GM23338 (cell line): ENCODE data around the gene RNF133. TPM values are rescaled to one million over a fixed set of nuclear protein-coding genes. Genes with fewer than 3 reads are reported as not detected.

Experiments
- ATAC-seq: fragments of 200-7000 bp; cut with Tn5 transposase; 3 replicates; pipeline ENCODE4 v1.9.1; 2020
- DNase-seq: peaks from one replicate; pipeline ENCODE4 v3.0.0-alpha.2; 2015; ENCODE audit warnings: low spot score
- H2AFZ ChIP-seq: fragments of 200-600 bp; sonication (generic); 2 replicates; pipeline ENCODE4 v1.8.0; 2016; ENCODE audit warnings: antibody characterized with exemption, mild to moderate bottlenecking, moderate library complexity
- H3F3A ChIP-seq: fragments of 200-600 bp; sonication (generic); replicated peaks from 2 replicates; pipeline ENCODE4 v1.8.0; 2017; ENCODE audit warnings: antibody characterized with exemption, mixed run types, low read depth
- H3K27ac ChIP-seq: fragments of 200-600 bp; sonication (generic); 2 replicates; pipeline ENCODE4 v1.6.1; 2016; ENCODE audit warnings: low read depth
- H3K27me3 ChIP-seq: fragments of 200-600 bp; sonication (generic); 2 replicates; pipeline ENCODE4 v1.8.0; 2016; ENCODE audit warnings: mild to moderate bottlenecking, mixed run types, moderate library complexity; ENCODE audit not compliant: insufficient read depth
- H3K36me3 ChIP-seq: fragments of 200-600 bp; sonication (generic); 2 replicates; pipeline ENCODE4 v1.8.0; 2016; ENCODE audit warnings: mild to moderate bottlenecking; ENCODE audit not compliant: insufficient read depth
- H3K4me1 ChIP-seq: fragments of 200-600 bp; sonication (generic); 2 replicates; pipeline ENCODE4 v1.8.0; 2016; ENCODE audit warnings: mild to moderate bottlenecking, moderate library complexity; ENCODE audit not compliant: insufficient read depth
- H3K4me2 ChIP-seq: fragments of 200-600 bp; sonication (generic); 2 replicates; pipeline ENCODE4 v1.7.1; 2017; ENCODE audit warnings: mixed run types
- H3K4me3 ChIP-seq: fragments of 200-600 bp; sonication (generic); 2 replicates; pipeline ENCODE4 v1.6.1; 2016; ENCODE audit warnings: mixed run types
- H3K79me2 ChIP-seq: fragments of 200-600 bp; sonication (generic); replicated peaks from 2 replicates; pipeline ENCODE4 v1.8.0; 2017; ENCODE audit warnings: mild to moderate bottlenecking; ENCODE audit not compliant: insufficient read depth
- H3K9me2 ChIP-seq: fragments of 200-600 bp; sonication (generic); 2 replicates; pipeline ENCODE4 v1.8.0; 2017; ENCODE audit not compliant: insufficient read depth
- H4K20me1 ChIP-seq: fragments of 200-600 bp; sonication (generic); replicated peaks from 2 replicates; pipeline ENCODE4 v1.8.0; 2017; ENCODE audit warnings: mild to moderate bottlenecking; ENCODE audit not compliant: insufficient read depth
- H3K27ac Mint-ChIP-seq: 2 replicates; pipeline ENCODE4 v1.8.0; 2020; ENCODE audit warnings: inconsistent platforms, mild to moderate bottlenecking, moderate library complexity, mixed read lengths
- H3K27me3 Mint-ChIP-seq: 3 replicates; pipeline ENCODE4 v1.8.0; 2022; ENCODE audit warnings: low read depth, mild to moderate bottlenecking, moderate library complexity, mixed read lengths, inconsistent platforms; ENCODE audit not compliant: insufficient read depth, poor library complexity
- H3K36me3 Mint-ChIP-seq: 3 replicates; pipeline ENCODE4 v1.8.0; 2021; ENCODE audit warnings: low read depth, mild to moderate bottlenecking, inconsistent platforms, moderate library complexity, mixed read lengths
- H3K4me1 Mint-ChIP-seq: 3 replicates; pipeline ENCODE4 v1.8.0; 2020; ENCODE audit warnings: mild to moderate bottlenecking, inconsistent platforms, mixed read lengths
- H3K4me3 Mint-ChIP-seq: 3 replicates; pipeline ENCODE4 v1.8.0; 2021; ENCODE audit warnings: moderate library complexity, mild to moderate bottlenecking, inconsistent platforms, mixed read lengths
- H3K9me3 Mint-ChIP-seq: 3 replicates; pipeline ENCODE4 v1.8.0; 2020; ENCODE audit warnings: moderate library complexity, mild to moderate bottlenecking, inconsistent platforms, mixed read lengths
- EZH2phosphoT487 ChIP-seq: fragments of 200-600 bp; sonication (generic); IDR thresholded peaks from one replicate; pipeline ENCODE4 v1.8.1; 2018; ENCODE audit warnings: antibody characterized with exemption; ENCODE audit not compliant: unreplicated experiment
- POLR2AphosphoS5 ChIP-seq: IDR thresholded peaks from 2 replicates; pipeline ENCODE4 v1.6.1; 2016; ENCODE audit warnings: antibody characterized with exemption, low read depth
- ZNF114 ChIP-seq: fragments of 250-450 bp; sonication (Bioruptor Pico); IDR thresholded peaks from 2 replicates; pipeline ENCODE4 v1.5.0; 2020; ENCODE audit warnings: mild to moderate bottlenecking, moderate library complexity
- polyA plus RNA-seq: library from polyadenylated mRNA; unstranded; fragments of >200 nt; fragmentation: Nextera tagmentation; extraction: Ambion mirVana; gene quantifications from 2 replicates; pipeline ENCODE4 v1.2.1, GENCODE V29; 2016
- total RNA-seq: library from RNA; depleted of rRNA; stranded (reverse); fragments of >200 nt; shearing (Covaris generic); gene quantifications from 2 replicates; pipeline ENCODE4 v1.2.3, GENCODE V29; 2014
- TF ChIP-seq, protein P1 (sequence below): IDR thresholded peaks from one replicate; pipeline ENCODE4 v1.6.1; 2018; ENCODE audit warnings: antibody characterized with exemption; ENCODE audit not compliant: unreplicated experiment
- TF ChIP-seq, protein P2 (sequence below): fragments of 250-450 bp; sonication (Bioruptor Pico); IDR thresholded peaks from 2 replicates; pipeline ENCODE4 v1.5.0; 2020; ENCODE audit warnings: mild to moderate bottlenecking, moderate library complexity
- TF ChIP-seq, protein P3 (sequence below): IDR thresholded peaks from 2 replicates; pipeline ENCODE4 v1.6.1; 2016; ENCODE audit warnings: antibody characterized with exemption

The RNF133 gene
- total and polyA plus RNA-seq, 2 experiments from 2014 or later = 2.0 TPM; not detected in 1

DNA sequence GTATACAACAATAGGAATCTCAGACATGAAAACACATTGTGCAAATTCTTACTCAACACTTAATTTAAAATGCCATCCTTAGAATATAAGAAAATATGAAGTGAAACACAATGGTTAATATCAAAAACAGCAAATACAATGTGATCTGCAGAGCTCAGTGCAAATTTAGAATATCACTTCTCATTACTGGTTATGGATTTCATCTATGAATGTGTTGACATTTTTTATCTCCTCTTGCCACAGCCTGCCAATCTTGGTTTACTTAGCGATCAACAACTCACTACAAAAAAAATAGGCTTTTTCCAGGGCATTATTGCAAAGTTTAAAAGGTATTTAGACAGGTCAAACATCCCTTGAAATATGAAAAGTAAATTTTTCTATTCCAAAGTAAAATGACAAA, 28.8 kb upstream of the RNF133 start:
- Mint-ChIP-seq H3K27me3 (no peaks in the 10 kb centered on the region), H3K4me1 (peaks cover 13% of the 10 kb centered on the region), H3K4me3 (no peak overlapping the region), H3K27ac (peak overlapping the region; percentile 17; the same call in 1 of the 2 replicates), H3K9me3 (peaks cover 5% of the 10 kb centered on the region; the same call in 2 of the 3 replicates), H3K36me3 (peaks cover 5% of the 10 kb centered on the region; the same call in 1 of the 3 replicates)
- Histone ChIP-seq H3K79me2 (peaks cover 3% of the 10 kb centered on the region; the same call in 1 of the 2 replicates), H3K27me3 (no peaks in the 10 kb centered on the region), H3K36me3 (no peaks in the 10 kb centered on the region), H3K4me2 (no peak overlapping the region), H4K20me1 (no peaks in the 10 kb centered on the region), H3K4me1 (peaks cover 23% of the 10 kb centered on the region), H3K27ac (peak overlapping the region; percentile 5; the same call in 1 of the 2 replicates), H3K4me3 (no peak overlapping the region), H2AFZ (no peak overlapping the region), H3F3A (no peaks in the 10 kb centered on the region), H3K9me2 (no peaks in the 10 kb centered on the region)
- no peak for DNase-seq
- no peak for ATAC-seq
- TF ChIP-seq, protein P1, sequence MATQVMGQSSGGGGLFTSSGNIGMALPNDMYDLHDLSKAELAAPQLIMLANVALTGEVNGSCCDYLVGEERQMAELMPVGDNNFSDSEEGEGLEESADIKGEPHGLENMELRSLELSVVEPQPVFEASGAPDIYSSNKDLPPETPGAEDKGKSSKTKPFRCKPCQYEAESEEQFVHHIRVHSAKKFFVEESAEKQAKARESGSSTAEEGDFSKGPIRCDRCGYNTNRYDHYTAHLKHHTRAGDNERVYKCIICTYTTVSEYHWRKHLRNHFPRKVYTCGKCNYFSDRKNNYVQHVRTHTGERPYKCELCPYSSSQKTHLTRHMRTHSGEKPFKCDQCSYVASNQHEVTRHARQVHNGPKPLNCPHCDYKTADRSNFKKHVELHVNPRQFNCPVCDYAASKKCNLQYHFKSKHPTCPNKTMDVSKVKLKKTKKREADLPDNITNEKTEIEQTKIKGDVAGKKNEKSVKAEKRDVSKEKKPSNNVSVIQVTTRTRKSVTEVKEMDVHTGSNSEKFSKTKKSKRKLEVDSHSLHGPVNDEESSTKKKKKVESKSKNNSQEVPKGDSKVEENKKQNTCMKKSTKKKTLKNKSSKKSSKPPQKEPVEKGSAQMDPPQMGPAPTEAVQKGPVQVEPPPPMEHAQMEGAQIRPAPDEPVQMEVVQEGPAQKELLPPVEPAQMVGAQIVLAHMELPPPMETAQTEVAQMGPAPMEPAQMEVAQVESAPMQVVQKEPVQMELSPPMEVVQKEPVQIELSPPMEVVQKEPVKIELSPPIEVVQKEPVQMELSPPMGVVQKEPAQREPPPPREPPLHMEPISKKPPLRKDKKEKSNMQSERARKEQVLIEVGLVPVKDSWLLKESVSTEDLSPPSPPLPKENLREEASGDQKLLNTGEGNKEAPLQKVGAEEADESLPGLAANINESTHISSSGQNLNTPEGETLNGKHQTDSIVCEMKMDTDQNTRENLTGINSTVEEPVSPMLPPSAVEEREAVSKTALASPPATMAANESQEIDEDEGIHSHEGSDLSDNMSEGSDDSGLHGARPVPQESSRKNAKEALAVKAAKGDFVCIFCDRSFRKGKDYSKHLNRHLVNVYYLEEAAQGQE = no peak

DNA sequence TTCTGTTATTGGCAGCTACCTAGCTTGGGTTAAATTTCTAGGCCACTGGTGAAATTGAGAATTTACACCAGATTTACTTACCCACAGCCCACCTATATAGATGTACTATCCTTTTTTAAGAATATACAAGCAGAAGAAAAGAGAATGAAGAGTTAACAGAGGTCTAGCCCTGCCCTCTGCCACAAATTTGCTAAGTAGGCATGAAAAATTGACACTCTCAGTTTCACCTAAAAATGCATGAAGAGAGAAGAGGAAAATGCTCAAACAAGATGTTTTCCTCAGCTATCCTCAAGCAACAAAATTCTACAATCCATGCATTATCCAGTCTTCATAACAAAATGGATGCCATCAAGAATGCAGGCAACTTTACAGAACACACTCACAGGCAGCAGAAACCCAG, 28.4 kb upstream of the RNF133 start:
- Histone ChIP-seq H3K9me2 (no peaks in the 10 kb centered on the region), H3K79me2 (peaks cover 3% of the 10 kb centered on the region; the same call in 1 of the 2 replicates), H3K27me3 (no peaks in the 10 kb centered on the region), H3K4me2 (no peak overlapping the region), H3F3A (no peaks in the 10 kb centered on the region), H3K36me3 (no peaks in the 10 kb centered on the region), H3K27ac (peak overlapping the region; percentile 5; the same call in 1 of the 2 replicates), H2AFZ (no peak overlapping the region), H3K4me3 (no peak overlapping the region), H3K4me1 (peaks cover 23% of the 10 kb centered on the region), H4K20me1 (no peaks in the 10 kb centered on the region)
- Mint-ChIP-seq H3K4me3 (no peak overlapping the region), H3K27ac (no peak overlapping the region), H3K27me3 (no peaks in the 10 kb centered on the region), H3K4me1 (peaks cover 13% of the 10 kb centered on the region), H3K9me3 (peaks cover 5% of the 10 kb centered on the region; the same call in 2 of the 3 replicates), H3K36me3 (peaks cover 5% of the 10 kb centered on the region; the same call in 1 of the 3 replicates)
- DNase-seq (no peak), ATAC-seq (no peak)
- TF ChIP-seq ZNF114 = no peak
- TF ChIP-seq, protein P2, sequence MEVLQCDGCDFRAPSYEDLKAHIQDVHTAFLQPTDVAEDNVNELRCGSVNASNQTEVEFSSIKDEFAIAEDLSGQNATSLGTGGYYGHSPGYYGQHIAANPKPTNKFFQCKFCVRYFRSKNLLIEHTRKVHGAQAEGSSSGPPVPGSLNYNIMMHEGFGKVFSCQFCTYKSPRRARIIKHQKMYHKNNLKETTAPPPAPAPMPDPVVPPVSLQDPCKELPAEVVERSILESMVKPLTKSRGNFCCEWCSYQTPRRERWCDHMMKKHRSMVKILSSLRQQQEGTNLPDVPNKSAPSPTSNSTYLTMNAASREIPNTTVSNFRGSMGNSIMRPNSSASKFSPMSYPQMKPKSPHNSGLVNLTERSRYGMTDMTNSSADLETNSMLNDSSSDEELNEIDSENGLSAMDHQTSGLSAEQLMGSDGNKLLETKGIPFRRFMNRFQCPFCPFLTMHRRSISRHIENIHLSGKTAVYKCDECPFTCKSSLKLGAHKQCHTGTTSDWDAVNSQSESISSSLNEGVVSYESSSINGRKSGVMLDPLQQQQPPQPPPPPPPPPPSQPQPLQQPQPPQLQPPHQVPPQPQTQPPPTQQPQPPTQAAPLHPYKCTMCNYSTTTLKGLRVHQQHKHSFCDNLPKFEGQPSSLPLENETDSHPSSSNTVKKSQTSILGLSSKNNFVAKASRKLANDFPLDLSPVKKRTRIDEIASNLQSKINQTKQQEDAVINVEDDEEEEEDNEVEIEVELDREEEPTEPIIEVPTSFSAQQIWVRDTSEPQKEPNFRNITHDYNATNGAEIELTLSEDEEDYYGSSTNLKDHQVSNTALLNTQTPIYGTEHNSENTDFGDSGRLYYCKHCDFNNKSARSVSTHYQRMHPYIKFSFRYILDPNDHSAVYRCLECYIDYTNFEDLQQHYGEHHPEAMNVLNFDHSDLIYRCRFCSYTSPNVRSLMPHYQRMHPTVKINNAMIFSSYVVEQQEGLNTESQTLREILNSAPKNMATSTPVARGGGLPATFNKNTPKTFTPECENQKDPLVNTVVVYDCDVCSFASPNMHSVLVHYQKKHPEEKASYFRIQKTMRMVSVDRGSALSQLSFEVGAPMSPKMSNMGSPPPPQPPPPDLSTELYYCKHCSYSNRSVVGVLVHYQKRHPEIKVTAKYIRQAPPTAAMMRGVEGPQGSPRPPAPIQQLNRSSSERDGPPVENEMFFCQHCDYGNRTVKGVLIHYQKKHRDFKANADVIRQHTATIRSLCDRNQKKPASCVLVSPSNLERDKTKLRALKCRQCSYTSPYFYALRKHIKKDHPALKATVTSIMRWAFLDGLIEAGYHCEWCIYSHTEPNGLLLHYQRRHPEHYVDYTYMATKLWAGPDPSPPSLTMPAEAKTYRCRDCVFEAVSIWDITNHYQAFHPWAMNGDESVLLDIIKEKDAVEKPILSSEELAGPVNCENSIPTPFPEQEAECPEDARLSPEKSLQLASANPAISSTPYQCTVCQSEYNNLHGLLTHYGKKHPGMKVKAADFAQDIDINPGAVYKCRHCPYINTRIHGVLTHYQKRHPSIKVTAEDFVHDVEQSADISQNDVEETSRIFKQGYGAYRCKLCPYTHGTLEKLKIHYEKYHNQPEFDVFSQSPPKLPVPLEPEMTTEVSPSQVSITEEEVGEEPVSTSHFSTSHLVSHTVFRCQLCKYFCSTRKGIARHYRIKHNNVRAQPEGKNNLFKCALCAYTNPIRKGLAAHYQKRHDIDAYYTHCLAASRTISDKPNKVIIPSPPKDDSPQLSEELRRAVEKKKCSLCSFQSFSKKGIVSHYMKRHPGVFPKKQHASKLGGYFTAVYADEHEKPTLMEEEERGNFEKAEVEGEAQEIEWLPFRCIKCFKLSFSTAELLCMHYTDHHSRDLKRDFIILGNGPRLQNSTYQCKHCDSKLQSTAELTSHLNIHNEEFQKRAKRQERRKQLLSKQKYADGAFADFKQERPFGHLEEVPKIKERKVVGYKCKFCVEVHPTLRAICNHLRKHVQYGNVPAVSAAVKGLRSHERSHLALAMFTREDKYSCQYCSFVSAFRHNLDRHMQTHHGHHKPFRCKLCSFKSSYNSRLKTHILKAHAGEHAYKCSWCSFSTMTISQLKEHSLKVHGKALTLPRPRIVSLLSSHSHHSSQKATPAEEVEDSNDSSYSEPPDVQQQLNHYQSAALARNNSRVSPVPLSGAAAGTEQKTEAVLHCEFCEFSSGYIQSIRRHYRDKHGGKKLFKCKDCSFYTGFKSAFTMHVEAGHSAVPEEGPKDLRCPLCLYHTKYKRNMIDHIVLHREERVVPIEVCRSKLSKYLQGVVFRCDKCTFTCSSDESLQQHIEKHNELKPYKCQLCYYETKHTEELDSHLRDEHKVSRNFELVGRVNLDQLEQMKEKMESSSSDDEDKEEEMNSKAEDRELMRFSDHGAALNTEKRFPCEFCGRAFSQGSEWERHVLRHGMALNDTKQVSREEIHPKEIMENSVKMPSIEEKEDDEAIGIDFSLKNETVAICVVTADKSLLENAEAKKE (CRISPR knock-in tag) = no peak
- TF ChIP-seq, protein P1 = no peak
- TF ChIP-seq POLR2AphosphoS5 = no peak
- TF ChIP-seq, protein P3, sequence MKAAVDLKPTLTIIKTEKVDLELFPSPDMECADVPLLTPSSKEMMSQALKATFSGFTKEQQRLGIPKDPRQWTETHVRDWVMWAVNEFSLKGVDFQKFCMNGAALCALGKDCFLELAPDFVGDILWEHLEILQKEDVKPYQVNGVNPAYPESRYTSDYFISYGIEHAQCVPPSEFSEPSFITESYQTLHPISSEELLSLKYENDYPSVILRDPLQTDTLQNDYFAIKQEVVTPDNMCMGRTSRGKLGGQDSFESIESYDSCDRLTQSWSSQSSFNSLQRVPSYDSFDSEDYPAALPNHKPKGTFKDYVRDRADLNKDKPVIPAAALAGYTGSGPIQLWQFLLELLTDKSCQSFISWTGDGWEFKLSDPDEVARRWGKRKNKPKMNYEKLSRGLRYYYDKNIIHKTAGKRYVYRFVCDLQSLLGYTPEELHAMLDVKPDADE = no peak
- no peak for TF ChIP-seq EZH2phosphoT487
